Osteocyte (in vitro differentiated cells): ENCODE measurements around the gene IGF2R. TPM values are rescaled to one million over a fixed set of nuclear protein-coding genes. Genes with fewer than 3 reads are reported as not detected.

Experiments
- DNase-seq: peaks from one replicate; pipeline ENCODE4 v3.0.0; 2021; ENCODE audit warnings: mixed read lengths; ENCODE audit not compliant: unreplicated experiment; ENCODE audit errors: extremely low spot score
- H3K27ac Mint-ChIP-seq: one replicate; pipeline ENCODE4 v1.8.0; 2021; ENCODE audit warnings: mild to moderate bottlenecking, mixed read lengths; ENCODE audit not compliant: unreplicated experiment
- H3K27me3 Mint-ChIP-seq: one replicate; pipeline ENCODE4 v1.8.0; 2021; ENCODE audit warnings: mixed read lengths; ENCODE audit not compliant: unreplicated experiment
- H3K36me3 Mint-ChIP-seq: one replicate; pipeline ENCODE4 v1.8.0; 2021; ENCODE audit warnings: mixed read lengths; ENCODE audit not compliant: unreplicated experiment
- H3K4me1 Mint-ChIP-seq: one replicate; pipeline ENCODE4 v1.8.0; 2021; ENCODE audit warnings: mixed read lengths; ENCODE audit not compliant: unreplicated experiment
- H3K4me3 Mint-ChIP-seq: one replicate; pipeline ENCODE4 v1.8.0; 2021; ENCODE audit warnings: mild to moderate bottlenecking, moderate library complexity, mixed read lengths; ENCODE audit not compliant: unreplicated experiment
- H3K9me3 Mint-ChIP-seq: one replicate; pipeline ENCODE4 v1.8.0; 2021; ENCODE audit warnings: mixed read lengths; ENCODE audit not compliant: unreplicated experiment
- CTCF ChIP-seq: fragments of 200-600 bp; sonication (generic); IDR thresholded peaks from 2 replicates; pipeline ENCODE4 v1.5.0; 2021; ENCODE audit warnings: antibody characterized with exemption, mild to moderate bottlenecking, moderate library complexity
- total RNA-seq: library from RNA; stranded (reverse); gene quantifications from 2 replicates; pipeline ENCODE4 v1.2.1, GENCODE V29; 2021

The IGF2R gene
- total RNA-seq, 1 donor from 2014 or later, result 196 TPM

- Mint-ChIP-seq H3K9me3 (no peaks in the 10 kb centered on the region), H3K4me3 (no peak overlapping the region), H3K36me3 (peaks cover 57% of the 10 kb centered on the region), H3K4me1 (no peaks in the 10 kb centered on the region), H3K27me3 (no peaks in the 10 kb centered on the region), H3K27ac (no peak overlapping the region)
- TF ChIP-seq CTCF, result no peak
- no peak for DNase-seq
Observed at GRCh38 chr6:160092602-160093001, 123.7 kb downstream of the IGF2R start.

GRCh38 chr6:160093061-160093460, 124.2 kb downstream of the IGF2R start:
- no peak for DNase-seq
- no peak overlapping the region for H3K4me3 Mint-ChIP-seq
- H3K27ac Mint-ChIP-seq, result no peak overlapping the region
- TF ChIP-seq CTCF, result no peak
- H3K4me1 Mint-ChIP-seq, result no peaks in the 10 kb centered on the region
- H3K27me3 Mint-ChIP-seq, result no peaks in the 10 kb centered on the region
- no peaks in the 10 kb centered on the region for H3K9me3 Mint-ChIP-seq
- peaks cover 59% of the 10 kb centered on the region for H3K36me3 Mint-ChIP-seq

- no peak overlapping the region for H3K27ac Mint-ChIP-seq
- no peaks in the 10 kb centered on the region for H3K9me3 Mint-ChIP-seq
- no peak for DNase-seq
- no peaks in the 10 kb centered on the region for H3K4me1 Mint-ChIP-seq
- H3K4me3 Mint-ChIP-seq, result no peak overlapping the region
- no peak for TF ChIP-seq CTCF
- peaks cover 58% of the 10 kb centered on the region for H3K36me3 Mint-ChIP-seq
- H3K27me3 Mint-ChIP-seq, result no peaks in the 10 kb centered on the region
Observed at GRCh38 chr6:160093946-160094345, 125.1 kb downstream of the IGF2R start.

- no peak overlapping the region for H3K4me3 Mint-ChIP-seq
- peaks cover 1% of the 10 kb centered on the region for H3K4me1 Mint-ChIP-seq
- no peak overlapping the region for H3K27ac Mint-ChIP-seq
- DNase-seq, result no peak
- TF ChIP-seq CTCF, result no peak
- no peaks in the 10 kb centered on the region for H3K27me3 Mint-ChIP-seq
- no peaks in the 10 kb centered on the region for H3K9me3 Mint-ChIP-seq
- H3K36me3 Mint-ChIP-seq, result peaks cover 48% of the 10 kb centered on the region
Observed at GRCh38 chr6:160095146-160095845, 126.4 kb downstream of the IGF2R start.

- Mint-ChIP-seq H3K27ac (peak overlapping the region; percentile 46), H3K36me3 (peaks cover 59% of the 10 kb centered on the region), H3K9me3 (no peaks in the 10 kb centered on the region), H3K27me3 (no peaks in the 10 kb centered on the region), H3K4me1 (peaks cover 1% of the 10 kb centered on the region), H3K4me3 (no peak overlapping the region)
- no peak for DNase-seq
- TF ChIP-seq CTCF, result no peak
Observed at GRCh38 chr6:160101277-160102205, 132.7 kb downstream of the IGF2R start.
